KG1 (cell line): ENCODE results near the gene TGFBI.
"Not testable (repeated sequence)": the region's sequence is repeated elsewhere in the genome, so short reads cannot be mapped to it uniquely, and the experiment has no call there.

Experiments
- DNase-seq: peaks from one replicate; lab custom pipeline; 2025; lab: John Stamatoyannopoulos, UW

The TGFBI gene

DNA sequence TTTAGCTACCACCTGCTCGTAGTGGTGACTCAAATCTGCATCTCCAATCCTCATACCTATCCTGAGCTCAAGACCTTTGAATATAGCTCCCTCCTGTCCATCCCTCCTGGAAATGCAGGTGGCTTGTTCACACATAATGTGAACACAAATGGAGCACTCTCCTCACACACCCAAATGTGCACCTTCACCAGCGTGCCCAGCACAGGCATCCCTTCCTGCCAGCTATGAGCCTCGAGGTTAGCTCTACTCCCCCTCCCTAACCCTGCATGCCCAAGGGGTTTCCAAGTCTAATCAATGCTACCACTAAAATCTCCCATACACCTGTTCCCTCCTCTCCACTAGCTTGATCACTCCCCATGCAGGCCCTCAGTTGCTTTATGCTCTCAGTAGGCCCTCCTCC, 2.2 kb upstream of the TGFBI start:
- DNase-seq = no peak

DNA sequence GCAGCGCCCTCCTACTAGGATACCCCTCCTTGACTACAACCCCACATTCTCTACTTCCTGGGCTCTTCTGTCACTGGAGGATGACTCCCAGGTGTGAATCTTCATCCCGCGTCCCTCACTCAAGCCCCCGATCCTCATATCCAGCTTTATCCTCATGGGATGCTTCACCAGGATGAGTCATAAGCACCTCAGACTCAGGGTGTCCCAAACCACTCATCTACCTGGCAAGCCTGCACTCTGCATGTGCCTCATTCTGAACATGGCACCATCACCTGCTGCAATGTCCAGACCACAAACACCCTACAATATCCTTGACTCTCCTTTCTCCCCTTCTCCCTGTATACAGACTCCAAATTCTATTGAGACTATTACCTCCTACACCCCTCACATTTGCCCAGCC, 1.5 kb upstream of the TGFBI start:
- DNase-seq = no peak

DNA sequence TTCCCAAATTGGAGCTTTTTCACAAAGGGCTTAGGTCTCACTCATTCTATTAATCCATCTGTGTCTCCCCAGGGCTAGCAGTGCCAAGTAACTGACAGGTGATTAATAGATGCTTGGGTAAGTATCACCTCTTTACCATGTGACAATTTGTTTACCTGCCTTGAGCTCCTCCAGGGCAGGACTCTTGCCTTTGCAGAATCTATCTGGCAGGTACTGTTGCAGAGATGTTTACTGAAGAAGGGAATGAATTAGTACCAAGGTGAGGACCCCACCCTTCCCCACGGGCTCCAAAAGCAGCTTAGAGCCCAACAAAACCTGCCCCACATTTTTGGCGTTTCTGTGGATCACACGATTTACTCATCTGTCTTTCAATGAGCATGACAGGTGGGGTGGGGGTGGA, 698 bp upstream of the TGFBI start:
- DNase-seq = no peak

DNA sequence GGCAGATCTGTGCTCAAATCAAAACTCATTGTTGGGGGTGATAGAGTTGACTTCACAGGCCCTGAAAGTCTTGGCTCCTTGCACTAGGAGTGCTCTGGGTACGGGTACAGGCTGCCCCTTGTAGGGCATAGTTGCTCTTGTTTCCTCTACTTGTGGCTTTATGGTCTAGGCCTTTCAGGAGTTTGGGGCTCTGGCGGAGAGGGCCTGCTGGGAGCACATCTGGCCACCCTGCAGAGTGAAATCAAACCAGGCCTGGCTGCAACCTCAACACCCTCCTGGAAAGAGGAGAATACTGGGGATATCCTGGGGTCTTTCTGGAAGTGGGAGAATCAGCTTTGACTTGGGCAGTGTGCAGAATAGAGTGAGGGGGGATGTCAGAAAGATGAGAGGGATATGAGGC, 1.5 kb downstream of the TGFBI start:
- DNase-seq = no peak

DNA sequence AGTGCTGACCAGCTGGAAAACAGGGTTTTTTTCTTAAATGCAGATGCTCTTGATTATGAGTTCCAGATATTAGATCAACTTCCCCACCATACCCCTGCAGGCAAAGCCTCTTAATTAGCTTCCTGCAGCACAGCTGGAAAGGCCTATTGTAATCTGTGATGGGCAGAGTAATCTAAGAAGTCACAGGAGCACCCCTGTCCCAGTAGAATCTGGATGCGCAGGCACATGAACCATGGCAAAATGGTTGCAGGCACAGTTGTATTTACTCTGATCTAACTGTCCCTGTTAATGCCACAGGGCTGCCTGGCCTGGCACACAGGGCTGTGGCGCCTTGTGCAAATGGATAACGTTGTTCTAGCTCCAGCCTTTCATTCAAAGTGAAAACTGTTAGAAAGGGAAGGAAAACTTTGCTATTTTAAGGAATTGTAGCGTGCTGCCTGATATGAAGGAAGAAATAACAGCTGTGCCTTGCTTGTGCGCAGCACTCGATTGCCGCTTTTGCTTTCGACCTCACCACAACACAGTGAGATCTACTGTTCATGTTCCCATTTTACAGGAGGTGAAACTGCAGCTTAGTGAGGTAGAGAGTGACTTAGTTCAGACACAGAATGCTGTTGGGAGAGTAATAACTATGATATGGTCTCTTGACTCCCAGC, 2.3 kb downstream of the TGFBI start:
- DNase-seq = no peak

DNA sequence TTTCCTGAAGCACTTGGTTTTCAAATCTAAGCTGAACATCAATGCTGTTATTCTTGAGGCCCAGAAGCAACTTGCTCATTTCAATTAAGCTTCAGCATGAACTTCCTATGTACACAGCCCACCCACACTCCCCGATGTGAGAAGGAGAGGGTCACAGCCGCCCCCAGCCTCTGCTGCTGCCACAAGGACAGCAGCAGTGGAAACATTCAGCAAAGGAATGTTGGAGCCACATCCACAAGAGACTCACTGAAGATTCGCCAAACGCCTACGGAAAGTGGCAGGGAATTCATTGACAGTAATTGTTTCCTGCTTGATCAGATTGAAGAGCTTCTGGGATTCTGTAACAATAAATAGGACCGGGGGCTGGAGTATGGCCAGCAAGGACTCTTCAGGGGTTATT, 2.9 kb downstream of the TGFBI start:
- DNase-seq = no peak

DNA sequence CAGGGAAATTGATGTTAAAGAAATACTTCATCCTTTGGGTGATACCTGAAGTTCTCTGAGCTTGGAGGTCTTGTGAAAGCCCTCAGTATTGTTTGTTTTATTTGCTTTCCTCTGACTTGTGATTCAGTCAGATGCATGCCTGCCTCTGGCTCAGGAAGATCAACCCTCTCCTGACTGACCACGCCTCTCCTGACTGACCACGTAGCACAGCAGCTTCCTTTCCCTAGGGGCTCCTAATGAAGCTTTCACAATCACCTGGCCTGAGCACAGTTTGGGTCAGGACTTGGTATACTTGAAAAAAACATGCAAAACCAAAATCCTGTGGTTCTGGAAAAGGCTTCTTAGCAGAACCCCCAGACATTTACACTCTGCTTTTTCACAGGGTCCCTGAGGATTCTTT, 3.8 kb downstream of the TGFBI start:
- no peak for DNase-seq

DNA sequence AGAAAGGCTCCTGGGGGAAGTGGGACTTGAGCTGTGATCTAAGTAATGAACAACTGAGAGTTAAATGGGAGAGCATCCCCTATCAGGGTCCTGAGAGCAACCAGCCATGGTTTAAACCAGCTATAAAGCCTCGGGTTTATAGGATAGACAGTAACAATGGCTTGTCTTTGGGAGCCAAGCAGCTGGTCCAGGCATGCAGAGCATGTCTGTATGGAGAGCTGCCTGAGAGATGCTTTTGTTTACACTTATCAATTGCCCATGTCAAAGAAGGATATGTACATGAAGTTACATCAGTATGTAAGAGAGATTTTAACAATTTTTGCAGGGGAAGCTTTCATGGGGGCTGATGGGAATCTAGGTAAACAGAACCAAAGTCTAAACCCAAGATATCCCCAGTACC, 4.4 kb downstream of the TGFBI start:
- no peak for DNase-seq

DNA sequence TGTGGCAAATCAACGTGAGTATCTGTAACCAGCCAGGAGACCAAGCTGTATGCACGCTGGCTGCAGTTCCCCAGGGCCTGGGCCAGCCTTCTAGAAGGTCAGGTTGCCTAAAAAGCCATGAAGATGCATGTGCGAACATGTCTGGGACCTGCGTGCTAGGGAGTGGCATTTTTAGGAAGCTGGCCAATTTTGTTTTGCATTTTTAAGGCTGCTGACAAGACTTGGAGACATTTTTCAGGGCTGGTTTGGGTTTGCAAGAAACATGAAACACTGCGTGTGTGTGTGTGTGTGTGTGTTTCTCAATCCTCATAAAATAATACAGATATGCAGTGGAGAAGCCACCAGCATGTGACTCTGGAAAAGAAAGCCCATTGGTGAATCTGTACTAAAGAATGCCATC, 5.1 kb downstream of the TGFBI start:
- no peak for DNase-seq

DNA sequence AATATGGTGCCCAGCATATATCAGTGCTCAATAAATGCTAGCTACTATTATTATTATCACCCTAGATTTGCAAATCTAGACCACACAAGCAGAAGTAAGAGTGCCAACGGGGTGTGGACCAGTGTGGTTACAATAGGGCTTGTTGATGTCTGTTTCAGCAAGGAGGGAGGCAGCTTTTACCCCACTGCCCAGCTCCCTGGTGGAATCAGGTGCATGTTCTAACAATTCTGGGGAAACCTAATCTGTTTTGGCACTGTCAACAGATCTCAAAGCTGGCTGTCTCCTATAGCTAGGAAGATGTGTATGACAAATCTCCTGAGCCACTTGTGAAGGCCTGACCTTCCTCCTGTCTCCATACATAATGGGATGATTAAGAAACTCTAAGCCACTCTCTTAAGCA, 5.7 kb downstream of the TGFBI start:
- DNase-seq = no peak

DNA sequence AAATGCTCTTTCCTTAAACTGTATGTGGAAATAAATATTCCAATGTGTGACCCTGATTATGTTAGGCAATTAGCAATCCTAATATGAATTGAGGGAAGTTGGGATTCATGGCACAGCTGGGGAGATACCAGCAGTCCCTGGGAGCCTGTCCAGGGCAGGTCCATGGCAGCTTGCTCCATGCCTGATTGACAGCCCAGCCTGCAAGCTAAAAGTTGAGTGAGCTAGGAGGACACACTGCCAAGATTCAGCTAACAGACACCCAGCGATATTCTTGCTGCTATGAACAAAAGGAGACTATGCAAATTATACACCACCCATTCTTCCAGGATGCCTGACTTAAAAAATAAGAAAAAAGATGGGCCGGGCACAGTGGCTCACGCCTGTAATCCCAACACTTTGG, 6.2 kb downstream of the TGFBI start:
- no peak for DNase-seq

DNA sequence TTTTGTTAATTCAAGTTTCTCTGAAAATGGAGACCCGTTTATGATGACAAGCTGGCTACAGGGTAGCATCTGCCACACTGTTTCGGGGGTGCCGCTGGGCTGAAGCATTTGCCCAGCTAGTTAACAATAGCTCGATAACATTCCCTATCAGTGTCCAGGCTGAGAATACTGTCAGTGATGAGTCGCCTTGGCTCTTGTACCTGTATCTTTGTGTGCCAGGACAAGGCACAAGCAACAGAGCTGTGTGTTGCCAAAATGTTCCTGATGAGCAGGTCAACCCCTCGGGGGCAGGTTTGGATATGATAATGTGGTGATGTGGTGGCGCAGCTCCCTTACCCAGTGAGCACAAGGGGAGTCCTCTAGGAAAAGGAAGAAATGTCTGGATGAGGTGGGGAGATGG, 7.0 kb downstream of the TGFBI start:
- no peak for DNase-seq

DNA sequence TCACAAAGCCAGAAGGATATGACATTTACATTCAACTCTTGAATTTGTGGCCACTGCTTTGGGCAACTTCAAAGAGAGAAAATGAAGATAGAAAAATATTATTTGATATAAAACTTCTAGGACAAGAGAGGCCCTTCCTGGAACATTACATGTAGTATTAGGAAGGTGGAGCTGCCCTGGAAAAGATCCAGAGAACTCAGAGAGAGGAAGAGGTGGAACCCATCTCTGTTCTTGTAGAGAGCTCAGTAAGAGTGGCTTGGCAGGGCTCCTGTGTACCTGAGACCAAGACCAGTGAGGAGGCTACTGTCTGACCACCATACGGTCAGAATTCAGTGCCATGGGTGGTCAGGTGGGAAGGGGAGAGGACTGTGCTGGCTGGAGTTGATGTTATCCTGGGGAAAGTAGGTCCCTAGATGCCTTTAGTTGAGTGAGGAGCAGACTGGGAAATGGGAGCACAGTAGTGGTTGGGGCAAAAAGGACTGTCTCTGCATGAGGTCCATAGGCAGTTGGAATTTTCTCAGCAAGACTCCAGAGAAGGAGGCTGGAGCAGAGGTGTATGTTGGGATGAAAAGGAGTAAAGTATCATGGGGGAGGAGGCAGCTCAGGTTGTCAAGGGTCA, 7.6 kb downstream of the TGFBI start:
- no peak for DNase-seq

DNA sequence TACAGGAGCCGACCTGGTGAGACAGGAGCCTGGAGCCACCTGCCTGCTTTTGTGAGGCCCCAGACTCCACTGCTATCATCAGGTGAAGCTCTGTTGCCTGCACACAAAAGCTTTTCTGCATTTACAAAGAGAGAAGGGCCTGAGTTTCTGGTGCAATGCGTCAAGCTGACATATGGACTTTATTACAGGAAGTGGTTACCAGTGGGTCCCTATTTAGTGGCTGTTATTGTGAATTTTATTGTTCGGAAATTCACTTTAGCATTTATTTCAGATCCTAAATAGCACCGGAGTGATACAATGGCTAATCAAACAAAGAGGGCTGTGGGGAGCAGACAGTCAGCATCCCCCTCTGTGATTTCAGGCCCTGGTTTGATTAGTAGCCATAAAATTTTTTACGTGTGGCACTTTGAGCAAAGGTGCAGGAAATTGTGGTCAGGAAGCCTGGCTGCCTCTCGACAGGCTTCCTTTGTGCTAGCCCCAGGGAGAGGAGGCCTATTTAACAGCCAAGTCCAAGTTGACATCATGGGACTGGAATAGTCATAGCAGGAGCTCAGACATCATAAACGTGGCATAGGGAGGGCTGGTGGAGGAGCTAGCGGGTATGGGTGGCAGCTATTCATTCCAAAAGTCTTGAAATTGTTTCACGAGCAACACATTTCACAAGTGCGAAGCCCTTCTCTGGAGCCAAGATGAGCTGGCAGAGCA, 8.4 kb downstream of the TGFBI start:
- no peak for DNase-seq

DNA sequence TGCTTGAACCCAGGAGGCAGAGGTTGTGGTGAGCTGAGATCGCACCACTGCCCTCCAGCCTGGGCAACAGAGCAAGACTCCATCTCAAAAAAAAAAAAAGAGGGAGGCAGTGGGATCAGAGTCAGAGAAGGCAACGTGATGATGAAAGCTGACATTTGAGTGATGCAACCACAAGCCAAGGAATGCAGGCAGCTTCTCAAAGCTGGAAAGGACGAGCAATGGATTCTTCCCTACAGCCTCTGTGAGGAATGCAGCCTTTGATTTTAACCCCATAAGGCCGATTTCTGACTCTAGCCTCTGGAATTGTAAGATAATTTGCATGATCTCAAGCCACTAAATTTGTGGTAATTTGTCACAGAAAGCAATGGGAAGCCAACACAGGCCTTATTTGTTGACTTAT, 9.8 kb downstream of the TGFBI start:
- no peak for DNase-seq

DNA sequence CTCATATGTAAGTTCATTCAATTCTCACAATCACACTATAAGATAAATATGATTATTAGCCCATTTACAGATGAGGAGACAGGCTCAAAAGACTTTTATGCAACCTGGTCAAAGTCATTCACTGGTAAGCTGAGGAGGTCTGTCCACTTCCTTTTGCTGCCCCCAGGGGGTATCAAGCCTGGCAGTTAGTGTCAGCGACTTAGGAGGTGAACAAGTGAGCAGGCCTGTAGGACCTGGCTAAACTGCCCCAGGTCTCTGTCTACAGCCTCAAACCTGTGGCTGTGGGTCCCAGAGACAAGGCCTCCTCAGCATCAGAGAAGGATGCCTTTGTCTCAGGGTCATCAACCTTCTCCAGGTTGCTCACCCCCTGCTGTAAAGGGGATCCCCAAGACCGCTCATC, 10.4 kb downstream of the TGFBI start:
- DNase-seq = no peak

DNA sequence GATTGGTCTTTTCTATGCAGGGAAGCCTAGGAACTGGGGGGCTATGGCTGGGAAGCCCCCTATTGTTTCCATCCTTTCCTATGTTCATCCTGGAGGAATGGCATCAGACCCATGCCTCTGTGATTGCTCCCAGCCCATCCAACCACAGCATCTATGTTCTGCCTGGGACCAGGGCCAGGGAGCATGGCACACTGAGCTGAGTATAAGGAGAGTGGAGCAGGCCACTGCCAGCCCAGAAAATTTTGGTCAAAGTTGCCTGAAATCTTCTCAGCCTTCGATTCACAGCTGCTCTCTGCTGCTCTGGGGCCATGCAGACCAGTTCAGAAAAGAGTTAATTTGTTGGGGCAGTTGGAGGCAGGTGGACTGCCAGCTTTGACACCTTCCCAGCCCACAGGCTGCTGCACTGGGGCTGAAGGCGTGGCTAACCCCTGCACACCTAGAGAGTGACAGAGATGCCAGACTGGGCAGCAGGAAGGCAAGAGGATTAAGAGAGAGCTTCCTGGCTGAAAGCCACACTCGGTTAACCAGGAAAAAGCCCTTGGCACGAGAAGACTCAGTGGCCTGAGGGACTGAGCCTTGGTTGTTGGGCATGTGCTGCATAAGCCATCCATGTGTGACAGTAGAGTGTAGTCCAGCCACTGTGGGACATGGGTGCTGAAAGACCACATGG, 12.1 kb downstream of the TGFBI start:
- DNase-seq = no peak

DNA sequence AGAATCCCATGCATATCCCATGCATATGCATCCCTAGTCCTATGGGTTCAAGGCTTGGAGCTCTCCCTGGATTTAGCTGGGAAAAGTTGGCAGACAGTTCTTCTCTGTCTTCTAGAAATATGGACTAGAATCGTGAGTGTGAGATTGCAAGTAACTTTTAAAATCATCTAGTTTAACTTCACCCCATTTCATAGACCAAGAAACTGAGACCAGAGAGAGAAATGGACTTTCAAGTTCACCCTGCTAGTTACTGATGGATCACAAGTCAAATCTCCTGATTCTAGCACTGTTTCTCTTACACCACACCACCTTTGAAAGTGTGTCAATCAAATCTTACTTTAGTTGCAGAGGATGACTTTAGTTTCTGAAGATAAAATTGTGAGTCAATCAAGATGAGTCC, 13.4 kb downstream of the TGFBI start:
- no peak for DNase-seq

DNA sequence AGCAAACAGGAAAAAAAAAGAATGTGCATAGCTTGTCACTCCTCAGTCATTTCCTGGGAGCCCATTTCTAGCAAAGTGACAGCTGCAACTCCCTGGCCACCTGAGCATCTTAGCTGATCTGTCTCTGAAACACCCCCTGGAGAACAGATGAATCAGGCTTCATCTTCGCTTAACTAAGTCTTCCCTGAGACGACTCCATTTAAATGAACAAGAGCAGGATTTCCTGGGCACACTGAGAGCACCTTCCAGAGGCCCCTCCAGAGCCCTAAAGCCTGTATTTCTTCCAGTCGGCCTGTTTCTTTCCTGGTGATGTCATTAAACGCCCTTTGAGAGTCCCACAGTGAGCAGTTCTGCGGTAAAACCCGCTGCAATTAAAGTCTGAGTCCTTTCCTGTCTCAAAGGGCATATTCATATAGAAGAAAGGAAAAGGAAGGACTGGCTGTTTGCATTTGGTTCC, 13.9 kb downstream of the TGFBI start:
- DNase-seq = no peak

DNA sequence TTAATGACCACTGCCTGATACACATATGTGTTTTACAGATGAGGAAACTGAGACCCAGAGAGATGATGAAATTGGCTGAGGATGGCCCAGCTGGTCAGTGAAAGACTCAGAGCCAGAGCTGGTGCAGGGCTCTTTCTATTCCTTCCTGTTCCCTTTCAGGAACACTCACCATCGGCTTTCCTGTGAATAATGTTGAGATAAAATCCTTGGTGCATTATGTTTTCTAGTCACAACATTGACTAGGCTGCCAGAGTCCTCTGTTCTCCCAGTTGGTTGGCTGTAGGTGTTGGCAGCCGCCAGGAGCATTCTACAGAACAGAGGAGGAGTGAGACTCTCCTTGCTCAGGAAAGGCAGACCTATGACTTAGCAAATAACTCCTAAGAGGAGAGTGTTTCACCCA, 14.8 kb downstream of the TGFBI start:
- DNase-seq = no peak

DNA sequence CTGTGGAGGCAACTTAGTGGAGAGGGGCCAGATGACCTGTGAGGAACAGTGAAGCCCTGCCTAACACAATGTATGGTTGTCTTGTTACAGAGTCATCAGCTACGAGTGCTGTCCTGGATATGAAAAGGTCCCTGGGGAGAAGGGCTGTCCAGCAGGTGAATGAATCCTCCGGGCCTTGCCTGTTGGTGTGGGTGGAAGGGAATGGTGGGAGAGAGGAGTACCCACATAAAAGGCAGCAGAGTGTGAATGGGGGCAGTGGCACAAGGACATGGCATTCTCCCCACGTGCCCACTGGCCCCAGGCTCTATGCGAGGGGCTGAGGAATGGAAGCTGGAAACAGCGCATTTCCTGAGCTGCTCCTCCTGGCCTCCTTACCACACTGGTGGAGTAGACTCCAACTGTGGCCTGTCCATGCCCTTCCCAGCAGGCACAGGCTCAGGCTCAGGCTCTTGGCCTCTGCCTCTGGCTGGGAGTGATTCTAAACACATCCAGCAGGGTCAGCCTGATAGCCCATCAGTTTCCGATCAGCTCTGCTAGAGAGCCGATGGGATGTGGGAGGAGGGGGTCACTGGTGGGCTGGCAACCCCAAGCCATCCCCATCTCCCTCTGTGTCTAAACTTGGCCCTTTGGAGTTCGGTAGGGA, 15.3 kb downstream of the TGFBI start:
- no peak for DNase-seq

DNA sequence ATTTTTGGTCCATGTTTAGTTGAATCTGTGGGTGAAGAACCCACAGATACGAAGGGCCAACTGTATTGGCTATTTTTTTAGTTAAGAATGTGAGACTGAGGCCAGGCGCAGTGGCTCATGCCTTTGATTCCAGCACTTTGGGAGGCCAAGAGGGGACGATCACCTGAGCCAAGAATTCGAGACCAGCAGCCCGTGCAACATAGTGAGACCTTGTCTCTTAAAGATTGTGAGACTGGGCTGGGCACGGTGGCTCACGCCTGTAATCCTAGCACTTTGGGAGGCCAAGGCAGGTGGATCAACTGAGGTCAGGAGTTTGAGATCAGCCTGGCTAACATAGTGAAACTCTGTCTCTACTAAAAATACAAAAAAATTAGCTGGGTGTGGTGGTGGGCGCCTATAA, 16.2 kb downstream of the TGFBI start:
- DNase-seq = not testable (repeated sequence)

DNA sequence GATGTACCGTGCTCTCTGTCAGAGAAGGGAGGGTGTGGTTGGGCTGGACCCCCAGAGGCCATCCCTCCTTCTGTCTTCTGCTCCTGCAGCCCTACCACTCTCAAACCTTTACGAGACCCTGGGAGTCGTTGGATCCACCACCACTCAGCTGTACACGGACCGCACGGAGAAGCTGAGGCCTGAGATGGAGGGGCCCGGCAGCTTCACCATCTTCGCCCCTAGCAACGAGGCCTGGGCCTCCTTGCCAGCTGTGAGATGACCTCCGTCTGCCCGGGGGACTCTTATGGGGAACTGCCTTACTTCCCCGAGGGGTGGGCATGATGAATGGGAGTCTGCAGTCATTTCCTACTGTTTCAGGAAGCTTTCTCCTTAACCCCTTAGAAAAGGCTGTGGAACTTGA, 17.5 kb downstream of the TGFBI start:
- DNase-seq = no peak
